ENCODE data around the gene FBN1.

DNA sequence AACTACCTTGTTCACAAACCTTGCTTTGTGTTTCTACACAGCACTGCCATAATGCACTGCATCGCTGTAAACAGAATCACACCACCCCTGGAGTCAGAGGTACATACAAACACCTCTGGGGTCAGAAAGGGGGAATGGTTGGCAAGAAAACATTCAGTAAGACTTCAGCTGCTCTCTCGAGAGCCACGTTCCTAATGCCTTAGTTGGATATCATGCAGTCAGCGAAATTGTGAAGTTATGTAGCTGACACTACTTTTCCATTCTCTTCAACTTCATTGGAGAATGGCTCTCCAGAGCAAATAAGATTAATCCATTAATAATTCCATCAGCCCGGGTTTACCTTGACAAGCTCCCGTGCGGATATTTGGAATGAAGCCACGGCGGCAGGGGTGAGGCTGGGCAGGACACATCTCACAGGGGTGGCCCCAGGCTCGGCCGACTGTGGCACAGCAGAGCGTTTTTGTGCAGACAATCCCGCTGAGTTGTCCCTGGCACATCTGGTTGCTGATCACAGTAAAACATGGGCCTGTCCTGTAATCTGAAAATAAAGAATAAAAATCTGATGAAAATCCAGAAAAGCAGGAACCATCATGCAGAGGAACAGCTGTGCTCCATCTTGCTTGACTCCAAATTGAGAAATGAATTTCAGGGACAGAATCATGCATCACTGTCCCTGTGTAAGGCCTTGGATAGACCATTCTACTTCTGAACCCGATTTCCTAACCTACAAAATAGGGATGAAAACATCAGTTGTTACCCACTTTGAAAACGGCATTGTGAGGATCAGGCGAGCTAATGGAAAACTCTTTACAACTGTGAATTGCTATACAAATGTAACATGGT lies 108.0 kb downstream of the FBN1 start:
- TF ChIP-seq, protein P1, sequence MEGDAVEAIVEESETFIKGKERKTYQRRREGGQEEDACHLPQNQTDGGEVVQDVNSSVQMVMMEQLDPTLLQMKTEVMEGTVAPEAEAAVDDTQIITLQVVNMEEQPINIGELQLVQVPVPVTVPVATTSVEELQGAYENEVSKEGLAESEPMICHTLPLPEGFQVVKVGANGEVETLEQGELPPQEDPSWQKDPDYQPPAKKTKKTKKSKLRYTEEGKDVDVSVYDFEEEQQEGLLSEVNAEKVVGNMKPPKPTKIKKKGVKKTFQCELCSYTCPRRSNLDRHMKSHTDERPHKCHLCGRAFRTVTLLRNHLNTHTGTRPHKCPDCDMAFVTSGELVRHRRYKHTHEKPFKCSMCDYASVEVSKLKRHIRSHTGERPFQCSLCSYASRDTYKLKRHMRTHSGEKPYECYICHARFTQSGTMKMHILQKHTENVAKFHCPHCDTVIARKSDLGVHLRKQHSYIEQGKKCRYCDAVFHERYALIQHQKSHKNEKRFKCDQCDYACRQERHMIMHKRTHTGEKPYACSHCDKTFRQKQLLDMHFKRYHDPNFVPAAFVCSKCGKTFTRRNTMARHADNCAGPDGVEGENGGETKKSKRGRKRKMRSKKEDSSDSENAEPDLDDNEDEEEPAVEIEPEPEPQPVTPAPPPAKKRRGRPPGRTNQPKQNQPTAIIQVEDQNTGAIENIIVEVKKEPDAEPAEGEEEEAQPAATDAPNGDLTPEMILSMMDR (IDR thresholded peaks at IDR 0.05): no peak
- TF ChIP-seq EP300 (IDR thresholded peaks at IDR 0.05): no peak
- TF ChIP-seq POLR2AphosphoS5 (IDR thresholded peaks at IDR 0.05): peak in 2 of 4 donors; percentile 30 to 54

Measured in sigmoid colon (tissue), 4 donors.